ENCODE data around the gene GSE1. TPM values are rescaled to one million over a fixed set of nuclear protein-coding genes. Genes with fewer than 3 reads are reported as not detected.

Gene GSE1
- polyA plus RNA-seq, 1 donor (not counting 4 experiments of a cell fraction or from before 2014, with no cell fraction given): 5.0 TPM

DNA sequence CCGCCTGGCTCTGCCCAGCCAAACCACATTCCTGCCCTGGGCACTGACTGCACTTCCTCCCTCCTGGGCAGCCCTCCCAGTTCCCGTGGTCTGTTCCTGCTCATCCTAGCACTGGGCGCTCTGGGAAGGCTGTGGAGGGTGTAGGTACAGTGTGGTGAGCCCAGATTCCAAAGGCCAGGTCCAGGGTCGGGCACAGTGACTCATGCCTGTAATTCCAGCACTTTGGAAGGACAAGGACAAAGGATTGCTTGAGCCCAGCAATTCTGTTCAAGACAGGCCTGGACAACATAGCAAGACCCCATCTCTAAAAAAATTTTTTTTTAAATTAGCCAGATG, 107.1 kb downstream of the GSE1 start:
- Histone ChIP-seq H3K36me3 (ENCODE audit: control insufficient read depth in 2 of 2, extremely low read depth in 1 of 2, insufficient read depth in 2 of 2, low read length in 2 of 2) (peaks cover 7 to 47% of the 10 kb centered on the region in 2 experiments), H3K4me1 (ENCODE audit: control insufficient read depth, extremely low read depth, insufficient read depth, low read length) (peaks cover 77% of the 10 kb centered on the region), H3K27ac (ENCODE audit: control insufficient read depth, insufficient read depth, low read length) (peak overlapping the region; percentile 40), H3K9ac (ENCODE audit: control insufficient read depth, extremely low read depth, insufficient read depth, low read length) (no peak overlapping the region), H3K4me3 (ENCODE audit: control insufficient read depth in 2 of 3, extremely low read depth in 1 of 3, insufficient read depth in 2 of 3, low read depth in 1 of 3, low read length in 3 of 3) (no peak overlapping the region), H3K79me2 (ENCODE audit: control insufficient read depth, insufficient read depth, low read length) (peaks cover 43% of the 10 kb centered on the region), H3K27me3 (ENCODE audit: control insufficient read depth, extremely low read depth, insufficient read depth, low read length) (no peaks in the 10 kb centered on the region), H3K4me2 (ENCODE audit: control insufficient read depth, extremely low read depth, insufficient read depth, low read depth, low read length) (no peak overlapping the region), H2AFZ (ENCODE audit: control insufficient read depth, low read length) (no peak overlapping the region), H4K20me1 (ENCODE audit: control insufficient read depth, extremely low read depth, insufficient read depth, low read length) (peaks cover 53% of the 10 kb centered on the region), H3K9me1 (ENCODE audit: control insufficient read depth, extremely low read depth, insufficient read depth, low read length) (peaks cover 7% of the 10 kb centered on the region), H3K9me3 (ENCODE audit: control insufficient read depth, low read depth, low read length) (no peaks in the 10 kb centered on the region)
- DNase-seq (ENCODE audit: low read depth, low spot score) (peak; percentile 44), FAIRE-seq (peak; percentile 95)
- no peak for TF ChIP-seq EZH2 (IDR thresholded peaks at IDR 0.05; ENCODE audit: low read length)
- TF ChIP-seq, protein P1, sequence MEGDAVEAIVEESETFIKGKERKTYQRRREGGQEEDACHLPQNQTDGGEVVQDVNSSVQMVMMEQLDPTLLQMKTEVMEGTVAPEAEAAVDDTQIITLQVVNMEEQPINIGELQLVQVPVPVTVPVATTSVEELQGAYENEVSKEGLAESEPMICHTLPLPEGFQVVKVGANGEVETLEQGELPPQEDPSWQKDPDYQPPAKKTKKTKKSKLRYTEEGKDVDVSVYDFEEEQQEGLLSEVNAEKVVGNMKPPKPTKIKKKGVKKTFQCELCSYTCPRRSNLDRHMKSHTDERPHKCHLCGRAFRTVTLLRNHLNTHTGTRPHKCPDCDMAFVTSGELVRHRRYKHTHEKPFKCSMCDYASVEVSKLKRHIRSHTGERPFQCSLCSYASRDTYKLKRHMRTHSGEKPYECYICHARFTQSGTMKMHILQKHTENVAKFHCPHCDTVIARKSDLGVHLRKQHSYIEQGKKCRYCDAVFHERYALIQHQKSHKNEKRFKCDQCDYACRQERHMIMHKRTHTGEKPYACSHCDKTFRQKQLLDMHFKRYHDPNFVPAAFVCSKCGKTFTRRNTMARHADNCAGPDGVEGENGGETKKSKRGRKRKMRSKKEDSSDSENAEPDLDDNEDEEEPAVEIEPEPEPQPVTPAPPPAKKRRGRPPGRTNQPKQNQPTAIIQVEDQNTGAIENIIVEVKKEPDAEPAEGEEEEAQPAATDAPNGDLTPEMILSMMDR (optimal IDR thresholded peaks at IDR 0.05 in 1 of 3, IDR thresholded peaks at IDR 0.05 in 1 of 3, conservative IDR thresholded peaks at IDR 0.05 in 1 of 3; ENCODE audit: extremely low read depth in 1 of 3, insufficient read depth in 2 of 3, low read length in 3 of 3): no peak
- dilution Hi-C loops (cut with MboI; ENCODE audit: extremely low pct_ligation_motif_present, low sequenced_read_pairs): no loop called here

DNA sequence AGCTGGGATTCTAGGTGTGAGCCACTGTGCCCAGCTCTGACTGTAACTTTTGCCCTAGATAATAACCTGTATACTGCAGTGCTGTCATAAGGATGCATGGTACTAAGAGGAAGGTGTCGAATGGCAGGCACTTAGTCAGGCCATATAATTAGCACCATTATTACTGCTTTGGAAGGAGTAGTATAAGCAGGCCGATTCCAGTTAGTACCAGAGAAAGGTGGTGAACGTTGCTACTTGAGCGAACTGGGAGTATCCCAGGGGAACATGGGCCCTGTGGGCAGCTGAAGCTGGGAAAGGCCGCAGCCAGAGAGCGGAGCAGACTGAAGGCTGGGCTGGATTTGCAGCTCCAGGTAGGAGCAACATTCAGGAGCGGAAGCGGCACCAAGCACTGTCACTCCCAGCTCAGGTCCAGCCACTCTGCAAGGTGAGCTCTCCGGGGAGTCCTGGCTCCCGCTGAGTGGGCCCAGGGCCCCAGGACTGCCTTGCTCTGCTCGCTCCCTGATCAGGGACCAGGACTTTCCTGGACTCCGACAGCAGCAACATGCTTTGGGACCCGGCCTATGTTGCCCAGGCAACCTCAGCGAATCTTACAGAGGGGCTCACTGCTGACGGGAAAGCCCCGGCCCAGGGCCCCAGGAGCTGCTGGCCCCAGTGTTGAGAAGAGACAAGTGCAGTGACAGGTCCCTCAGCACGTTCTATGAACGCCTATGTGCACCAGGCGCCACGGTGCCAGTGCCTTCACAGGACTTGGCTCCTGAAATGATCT, 109.2 kb downstream of the GSE1 start:
- no peak overlapping the region for H3K9ac ChIP-seq (ENCODE audit: control insufficient read depth, extremely low read depth, insufficient read depth, low read length)
- no peak for FAIRE-seq

More for the DNA sequence above, 109.2 kb downstream of the GSE1 start:
- peaks cover 22 to 62% of the 10 kb centered on the region in 2 experiments for H3K36me3 ChIP-seq (ENCODE audit: control insufficient read depth in 2 of 2, extremely low read depth in 1 of 2, insufficient read depth in 2 of 2, low read length in 2 of 2)
- H4K20me1 ChIP-seq (ENCODE audit: control insufficient read depth, extremely low read depth, insufficient read depth, low read length): peaks cover 56% of the 10 kb centered on the region
- H3K4me3 ChIP-seq (ENCODE audit: control insufficient read depth in 2 of 3, extremely low read depth in 1 of 3, insufficient read depth in 2 of 3, low read depth in 1 of 3, low read length in 3 of 3): no peak overlapping the region
- H3K27me3 ChIP-seq (ENCODE audit: control insufficient read depth, extremely low read depth, insufficient read depth, low read length): no peaks in the 10 kb centered on the region
- peaks cover 57% of the 10 kb centered on the region for H3K4me1 ChIP-seq (ENCODE audit: control insufficient read depth, extremely low read depth, insufficient read depth, low read length)
- DNase-seq (ENCODE audit: low read depth, low spot score): no peak
- TF ChIP-seq EZH2 (IDR thresholded peaks at IDR 0.05; ENCODE audit: low read length): no peak
- TF ChIP-seq, protein P1 (optimal IDR thresholded peaks at IDR 0.05 in 1 of 3, IDR thresholded peaks at IDR 0.05 in 1 of 3, conservative IDR thresholded peaks at IDR 0.05 in 1 of 3; ENCODE audit: extremely low read depth in 1 of 3, insufficient read depth in 2 of 3, low read length in 3 of 3): no peak
- dilution Hi-C loops (cut with MboI; ENCODE audit: extremely low pct_ligation_motif_present, low sequenced_read_pairs): no loop called here
- peaks cover 58% of the 10 kb centered on the region for H3K79me2 ChIP-seq (ENCODE audit: control insufficient read depth, insufficient read depth, low read length)
- H3K4me2 ChIP-seq (ENCODE audit: control insufficient read depth, extremely low read depth, insufficient read depth, low read depth, low read length): no peak overlapping the region
- peaks cover 9% of the 10 kb centered on the region for H3K9me1 ChIP-seq (ENCODE audit: control insufficient read depth, extremely low read depth, insufficient read depth, low read length)
- H3K9me3 ChIP-seq (ENCODE audit: control insufficient read depth, low read depth, low read length): no peaks in the 10 kb centered on the region
- H2AFZ ChIP-seq (ENCODE audit: control insufficient read depth, low read length): no peak overlapping the region
- H3K27ac ChIP-seq (ENCODE audit: control insufficient read depth, insufficient read depth, low read length): no peak overlapping the region

Measured in keratinocyte (primary cell).